WTC11 (cell line): ENCODE measurements around the gene CRY2. TPM values are rescaled to one million over a fixed set of nuclear protein-coding genes. Genes with fewer than 3 reads are reported as not detected.

Experiments used
- ATAC-seq: fragments of 200-7000 bp; cut with Tn5 transposase; 2 replicates; pipeline ENCODE4 v1.10.0; 2021; ENCODE audit warnings: mild to moderate bottlenecking, moderate library complexity
- CTCF ChIA-PET: fragments of 300-600 bp; sonication (Branson Sonifier 250); formaldehyde crosslinking; loops from one replicate; lab custom pipeline; 2021; ENCODE audit warnings: antibody characterized with exemption; lab: Charles Lee
- POLR2A ChIA-PET: fragments of 350-600 bp; sonication (Branson Sonifier 250); formaldehyde crosslinking; loops from one replicate; lab custom pipeline; 2021; ENCODE audit warnings: antibody characterized with exemption; lab: Charles Lee
- DNase-seq: peaks from one replicate; pipeline ENCODE4 v3.0.0; 2021; ENCODE audit warnings: low spot score
- H3K27ac Mint-ChIP-seq: 2 replicates; pipeline ENCODE4 v1.8.0; 2021; ENCODE audit warnings: mixed read lengths
- H3K27me3 Mint-ChIP-seq: 2 replicates; pipeline ENCODE4 v1.8.0; 2021; ENCODE audit warnings: low read depth, mild to moderate bottlenecking, moderate library complexity, mixed read lengths
- H3K36me3 Mint-ChIP-seq: 2 replicates; pipeline ENCODE4 v1.8.0; 2021; ENCODE audit warnings: mixed read lengths
- H3K4me1 Mint-ChIP-seq: 2 replicates; pipeline ENCODE4 v1.8.0; 2022; ENCODE audit warnings: mixed read lengths
- H3K4me3 Mint-ChIP-seq: 2 replicates; pipeline ENCODE4 v1.8.0; 2021; ENCODE audit warnings: mild to moderate bottlenecking, moderate library complexity, mixed read lengths
- H3K9me3 Mint-ChIP-seq: 2 replicates; pipeline ENCODE4 v1.8.0; 2021; ENCODE audit warnings: mixed read lengths
- AR ChIP-seq: fragments of 250-450 bp; sonication (Bioruptor Pico); IDR thresholded peaks from 2 replicates; pipeline ENCODE4 v1.9.0; 2021; ENCODE audit warnings: mild to moderate bottlenecking
- ELF4 ChIP-seq: sonication (generic); formaldehyde crosslinking; IDR thresholded peaks from 2 replicates; pipeline ENCODE4 v1.8.1; 2022; ENCODE audit warnings: low read depth, mild to moderate bottlenecking, moderate library complexity, missing genetic modification reagents
- ESRRA ChIP-seq: sonication (generic); formaldehyde crosslinking; IDR thresholded peaks from 2 replicates; pipeline ENCODE4 v1.8.1; 2022; ENCODE audit warnings: mild to moderate bottlenecking, missing genetic modification reagents, borderline replicate concordance
- ETV6 ChIP-seq: sonication (generic); formaldehyde crosslinking; IDR thresholded peaks from 2 replicates; pipeline ENCODE4 v1.8.1; 2022; ENCODE audit warnings: mild to moderate bottlenecking, missing genetic modification reagents
- MXD4 ChIP-seq: fragments of 250-450 bp; sonication (Bioruptor Pico); IDR thresholded peaks from 2 replicates; pipeline ENCODE4 v1.8.0; 2021; ENCODE audit warnings: mild to moderate bottlenecking, moderate library complexity, borderline replicate concordance
- NFATC4 ChIP-seq: fragments of 250-450 bp; sonication (Bioruptor Pico); IDR thresholded peaks from 2 replicates; pipeline ENCODE4 v1.9.0; 2021; ENCODE audit warnings: mild to moderate bottlenecking
- NFE2L1 ChIP-seq: sonication (generic); formaldehyde crosslinking; IDR thresholded peaks from 2 replicates; pipeline ENCODE4 v1.8.1; 2023; ENCODE audit warnings: missing genetic modification reagents
- NR3C1 ChIP-seq: sonication (generic); formaldehyde crosslinking; conservative IDR thresholded peaks from 2 replicates; pipeline ENCODE4 v1.8.1; 2023; ENCODE audit warnings: low read depth, mild to moderate bottlenecking, missing genetic modification reagents
- PRDM15 ChIP-seq: sonication (generic); formaldehyde crosslinking; IDR thresholded peaks from 2 replicates; pipeline ENCODE4 v1.8.0; 2022; ENCODE audit warnings: missing genetic modification reagents
- SMAD4 ChIP-seq: sonication (generic); formaldehyde crosslinking; IDR thresholded peaks from 2 replicates; pipeline ENCODE4 v1.8.0; 2022; ENCODE audit warnings: mild to moderate bottlenecking, missing genetic modification reagents
- TEAD4 ChIP-seq: sonication (generic); formaldehyde crosslinking; IDR thresholded peaks from 2 replicates; pipeline ENCODE4 v1.8.0; 2022; ENCODE audit warnings: mild to moderate bottlenecking, missing genetic modification reagents
- USF1 ChIP-seq: sonication (generic); formaldehyde crosslinking; IDR thresholded peaks from 2 replicates; pipeline ENCODE4 v1.8.0; 2022; ENCODE audit warnings: mild to moderate bottlenecking, missing genetic modification reagents
- ZNF121 ChIP-seq: sonication (generic); formaldehyde crosslinking; IDR thresholded peaks from 2 replicates; pipeline ENCODE4 v1.8.0; 2023; ENCODE audit warnings: missing genetic modification reagents
- ZNF138 ChIP-seq: sonication (generic); formaldehyde crosslinking; conservative IDR thresholded peaks from 2 replicates; pipeline ENCODE4 v1.8.1; 2022; ENCODE audit warnings: mild to moderate bottlenecking, moderate library complexity, missing genetic modification reagents
- ZNF219 ChIP-seq: sonication (generic); formaldehyde crosslinking; IDR thresholded peaks from 2 replicates; pipeline ENCODE4 v1.8.0; 2023; ENCODE audit warnings: missing genetic modification reagents, mild to moderate bottlenecking, borderline replicate concordance
- ZNF396 ChIP-seq: fragments of 250-450 bp; sonication (Bioruptor Pico); IDR thresholded peaks from 2 replicates; pipeline ENCODE4 v1.8.0; 2021; ENCODE audit warnings: mild to moderate bottlenecking, moderate library complexity, borderline replicate concordance
- total RNA-seq: library from RNA; stranded (reverse); gene quantifications from 3 replicates; pipeline ENCODE4 v1.2.3, GENCODE V29; 2021
- TF ChIP-seq, protein P1 (sequence below): sonication (generic); formaldehyde crosslinking; IDR thresholded peaks from 2 replicates; pipeline ENCODE4 v1.8.1; 2023; ENCODE audit warnings: mild to moderate bottlenecking, missing genetic modification reagents
- TF ChIP-seq, protein P2 (sequence below): sonication (generic); formaldehyde crosslinking; IDR thresholded peaks from 2 replicates; pipeline ENCODE4 v1.8.0; 2023; ENCODE audit warnings: missing genetic modification reagents, mild to moderate bottlenecking, borderline replicate concordance

Gene CRY2
- total RNA-seq, 1 experiment from 2014 or later: 18.3 TPM

GRCh38 chr11:45926536-45927331 is 79.5 kb downstream of the CRY2 start:
- ChIA-PET POLR2A (no interaction called here), CTCF (interaction anchor here (0.6 to 2.3 kb wide), 4 partner anchors 38 to 425 kb away, joined by 3 to 5 read pairs (median 4); no protein-coding TSS in a partner anchor)
- no peak for DNase-seq
- Mint-ChIP-seq H3K36me3 (peaks cover 28% of the 10 kb centered on the region), H3K4me3 (no peak overlapping the region), H3K27me3 (no peaks in the 10 kb centered on the region), H3K27ac (no peak overlapping the region), H3K9me3 (no peaks in the 10 kb centered on the region), H3K4me1 (peaks cover 8% of the 10 kb centered on the region)
- TF ChIP-seq ETV6 (CRISPR knock-in tag) (no peak), ZNF138 (CRISPR knock-in tag) (no peak), MXD4 (CRISPR knock-in tag) (no peak), NFE2L1 (no peak), PRDM15 (CRISPR knock-in tag) (no peak), ZNF121 (CRISPR knock-in tag) (no peak), ZNF219 (no peak), ZNF396 (CRISPR knock-in tag) (no peak), ESRRA (CRISPR knock-in tag) (no peak), NR3C1 (CRISPR knock-in tag) (no peak), SMAD4 (CRISPR knock-in tag) (no peak), TEAD4 (CRISPR knock-in tag) (no peak), AR (CRISPR knock-in tag) (no peak), NFATC4 (CRISPR knock-in tag) (no peak), ELF4 (CRISPR knock-in tag) (no peak), USF1 (CRISPR knock-in tag) (no peak)
- TF ChIP-seq, protein P1, sequence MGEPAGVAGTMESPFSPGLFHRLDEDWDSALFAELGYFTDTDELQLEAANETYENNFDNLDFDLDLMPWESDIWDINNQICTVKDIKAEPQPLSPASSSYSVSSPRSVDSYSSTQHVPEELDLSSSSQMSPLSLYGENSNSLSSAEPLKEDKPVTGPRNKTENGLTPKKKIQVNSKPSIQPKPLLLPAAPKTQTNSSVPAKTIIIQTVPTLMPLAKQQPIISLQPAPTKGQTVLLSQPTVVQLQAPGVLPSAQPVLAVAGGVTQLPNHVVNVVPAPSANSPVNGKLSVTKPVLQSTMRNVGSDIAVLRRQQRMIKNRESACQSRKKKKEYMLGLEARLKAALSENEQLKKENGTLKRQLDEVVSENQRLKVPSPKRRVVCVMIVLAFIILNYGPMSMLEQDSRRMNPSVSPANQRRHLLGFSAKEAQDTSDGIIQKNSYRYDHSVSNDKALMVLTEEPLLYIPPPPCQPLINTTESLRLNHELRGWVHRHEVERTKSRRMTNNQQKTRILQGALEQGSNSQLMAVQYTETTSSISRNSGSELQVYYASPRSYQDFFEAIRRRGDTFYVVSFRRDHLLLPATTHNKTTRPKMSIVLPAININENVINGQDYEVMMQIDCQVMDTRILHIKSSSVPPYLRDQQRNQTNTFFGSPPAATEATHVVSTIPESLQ (CRISPR knock-in tag): no peak
- TF ChIP-seq, protein P2, sequence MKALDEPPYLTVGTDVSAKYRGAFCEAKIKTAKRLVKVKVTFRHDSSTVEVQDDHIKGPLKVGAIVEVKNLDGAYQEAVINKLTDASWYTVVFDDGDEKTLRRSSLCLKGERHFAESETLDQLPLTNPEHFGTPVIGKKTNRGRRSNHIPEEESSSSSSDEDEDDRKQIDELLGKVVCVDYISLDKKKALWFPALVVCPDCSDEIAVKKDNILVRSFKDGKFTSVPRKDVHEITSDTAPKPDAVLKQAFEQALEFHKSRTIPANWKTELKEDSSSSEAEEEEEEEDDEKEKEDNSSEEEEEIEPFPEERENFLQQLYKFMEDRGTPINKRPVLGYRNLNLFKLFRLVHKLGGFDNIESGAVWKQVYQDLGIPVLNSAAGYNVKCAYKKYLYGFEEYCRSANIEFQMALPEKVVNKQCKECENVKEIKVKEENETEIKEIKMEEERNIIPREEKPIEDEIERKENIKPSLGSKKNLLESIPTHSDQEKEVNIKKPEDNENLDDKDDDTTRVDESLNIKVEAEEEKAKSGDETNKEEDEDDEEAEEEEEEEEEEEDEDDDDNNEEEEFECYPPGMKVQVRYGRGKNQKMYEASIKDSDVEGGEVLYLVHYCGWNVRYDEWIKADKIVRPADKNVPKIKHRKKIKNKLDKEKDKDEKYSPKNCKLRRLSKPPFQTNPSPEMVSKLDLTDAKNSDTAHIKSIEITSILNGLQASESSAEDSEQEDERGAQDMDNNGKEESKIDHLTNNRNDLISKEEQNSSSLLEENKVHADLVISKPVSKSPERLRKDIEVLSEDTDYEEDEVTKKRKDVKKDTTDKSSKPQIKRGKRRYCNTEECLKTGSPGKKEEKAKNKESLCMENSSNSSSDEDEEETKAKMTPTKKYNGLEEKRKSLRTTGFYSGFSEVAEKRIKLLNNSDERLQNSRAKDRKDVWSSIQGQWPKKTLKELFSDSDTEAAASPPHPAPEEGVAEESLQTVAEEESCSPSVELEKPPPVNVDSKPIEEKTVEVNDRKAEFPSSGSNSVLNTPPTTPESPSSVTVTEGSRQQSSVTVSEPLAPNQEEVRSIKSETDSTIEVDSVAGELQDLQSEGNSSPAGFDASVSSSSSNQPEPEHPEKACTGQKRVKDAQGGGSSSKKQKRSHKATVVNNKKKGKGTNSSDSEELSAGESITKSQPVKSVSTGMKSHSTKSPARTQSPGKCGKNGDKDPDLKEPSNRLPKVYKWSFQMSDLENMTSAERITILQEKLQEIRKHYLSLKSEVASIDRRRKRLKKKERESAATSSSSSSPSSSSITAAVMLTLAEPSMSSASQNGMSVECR (CRISPR knock-in tag): no peak
- TF ChIP-seq, all 79 proteins: peak for 0
- ATAC-seq: no peak
